22Rv1 (cell line): Measurements from ENCODE around the gene FADD.

Experiments
- ZFX ChIP-seq: fragments of 450-650 bp; IDR thresholded peaks from 2 replicates; pipeline ENCODE4 v1.6.1; 2017; ENCODE audit warnings: antibody characterized with exemption, borderline replicate concordance
- TF ChIP-seq, protein P1 (sequence below): fragments of 450-650 bp; IDR thresholded peaks from 2 replicates; pipeline ENCODE4 v1.5.1; 2017; ENCODE audit warnings: mild to moderate bottlenecking

DNA sequence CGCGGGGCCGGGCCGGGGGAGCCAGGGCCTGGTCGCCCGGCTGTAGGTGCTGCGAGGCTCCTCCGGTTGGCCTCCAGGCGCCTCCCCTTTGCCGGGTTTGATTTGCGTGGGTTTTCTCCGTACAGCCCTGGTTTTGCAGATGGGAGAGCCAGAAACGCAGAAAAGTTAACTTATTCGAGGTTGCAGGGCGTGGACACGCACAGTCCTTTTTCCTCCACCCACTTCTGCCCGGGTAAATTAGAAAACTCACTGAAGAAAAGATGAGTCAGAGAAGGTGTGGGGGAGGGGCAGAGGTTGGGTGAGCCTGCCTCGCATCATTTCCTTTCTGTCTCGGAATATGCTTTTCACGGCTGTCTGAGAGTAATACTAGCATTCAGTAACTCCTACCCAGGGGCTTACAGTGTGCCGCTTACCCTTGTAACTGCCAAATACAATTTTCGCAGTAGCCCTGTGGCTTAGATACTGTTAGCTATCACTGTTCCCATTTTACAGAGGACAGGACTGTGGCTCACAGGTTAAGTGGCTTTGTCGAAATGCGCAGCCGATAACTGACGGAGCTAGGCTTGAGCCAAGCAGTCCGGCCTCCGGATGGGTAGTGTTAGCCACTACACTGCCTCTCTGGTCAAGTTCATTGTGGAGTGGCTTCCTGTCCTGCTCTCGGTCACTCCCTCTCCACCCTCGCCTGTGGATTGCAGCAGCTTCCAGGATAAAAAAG is 812 bp downstream of the FADD start:
- TF ChIP-seq, protein P1, sequence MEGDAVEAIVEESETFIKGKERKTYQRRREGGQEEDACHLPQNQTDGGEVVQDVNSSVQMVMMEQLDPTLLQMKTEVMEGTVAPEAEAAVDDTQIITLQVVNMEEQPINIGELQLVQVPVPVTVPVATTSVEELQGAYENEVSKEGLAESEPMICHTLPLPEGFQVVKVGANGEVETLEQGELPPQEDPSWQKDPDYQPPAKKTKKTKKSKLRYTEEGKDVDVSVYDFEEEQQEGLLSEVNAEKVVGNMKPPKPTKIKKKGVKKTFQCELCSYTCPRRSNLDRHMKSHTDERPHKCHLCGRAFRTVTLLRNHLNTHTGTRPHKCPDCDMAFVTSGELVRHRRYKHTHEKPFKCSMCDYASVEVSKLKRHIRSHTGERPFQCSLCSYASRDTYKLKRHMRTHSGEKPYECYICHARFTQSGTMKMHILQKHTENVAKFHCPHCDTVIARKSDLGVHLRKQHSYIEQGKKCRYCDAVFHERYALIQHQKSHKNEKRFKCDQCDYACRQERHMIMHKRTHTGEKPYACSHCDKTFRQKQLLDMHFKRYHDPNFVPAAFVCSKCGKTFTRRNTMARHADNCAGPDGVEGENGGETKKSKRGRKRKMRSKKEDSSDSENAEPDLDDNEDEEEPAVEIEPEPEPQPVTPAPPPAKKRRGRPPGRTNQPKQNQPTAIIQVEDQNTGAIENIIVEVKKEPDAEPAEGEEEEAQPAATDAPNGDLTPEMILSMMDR, result no peak
- no peak for TF ChIP-seq ZFX
